K562 (cell line): ENCODE results near the gene C1orf105.

Source experiments
- ATF3 ChIP-seq, 2 experiments: fragments of 450-650 bp in 1 of 2; sonication (generic) in 1 of 2; formaldehyde crosslinking in 1 of 2; IDR thresholded peaks in 1 of 2; conservative IDR thresholded peaks in 1 of 2; 2 replicates each; pipeline versions ENCODE4 v1.6.1 to v1.8.1; 2016 to 2023; ENCODE audit warnings: mild to moderate bottlenecking in 2 of 2, moderate library complexity in 2 of 2, inconsistent platforms in 1 of 2, missing genetic modification reagents in 1 of 2
- ELF4 ChIP-seq: fragments of 450-650 bp; formaldehyde crosslinking; IDR thresholded peaks from 2 replicates; pipeline ENCODE4 v1.4.0; 2022; ENCODE audit warnings: missing genetic modification characterization
- FOXK2 ChIP-seq, 2 experiments: fragments of 450-650 bp; IDR thresholded peaks in 1 of 2; conservative IDR thresholded peaks in 1 of 2; 2 replicates each; pipeline ENCODE4 v1.6.1; 2016; ENCODE audit warnings: low read depth in 2 of 2, mild to moderate bottlenecking in 1 of 2
- HMBOX1 ChIP-seq: sonication (generic); IDR thresholded peaks from 2 replicates; pipeline ENCODE4 v1.6.1; 2016
- JUN ChIP-seq, 2 experiments: sonication (generic) in 1 of 2; formaldehyde crosslinking in 1 of 2; IDR thresholded peaks; 2 replicates each; pipeline versions ENCODE4 v1.6.1 to v1.8.0; 2012 to 2022; ENCODE audit warnings: borderline replicate concordance in 2 of 2, mild to moderate bottlenecking in 2 of 2, improper control_type of control experiment in 1 of 2, low read depth in 1 of 2, low read length in 1 of 2, missing genetic modification reagents in 1 of 2
- ZFX ChIP-seq: sonication (generic); formaldehyde crosslinking; IDR thresholded peaks from 2 replicates; pipeline ENCODE4 v1.8.0; 2022; ENCODE audit warnings: mild to moderate bottlenecking, missing genetic modification reagents, moderate library complexity

GRCh38 chr1:172497230-172497629 is 76.7 kb downstream of the C1orf105 start:
- no peak for TF ChIP-seq JUN (IDR thresholded peaks at IDR 0.05; ENCODE audit: borderline replicate concordance, low read depth, low read length)
- TF ChIP-seq JUN (CRISPR knock-in tag; IDR thresholded peaks at IDR 0.05; ENCODE audit: borderline replicate concordance), result no peak
- no peak for TF ChIP-seq ZFX (CRISPR knock-in tag)
- TF ChIP-seq HMBOX1, result no peak
- TF ChIP-seq ELF4, result no peak
- TF ChIP-seq FOXK2 (conservative IDR thresholded peaks at IDR 0.05 in 1 of 2, IDR thresholded peaks at IDR 0.05 in 1 of 2; ENCODE audit: low read depth in 2 of 2), result no peak
- no peak for TF ChIP-seq ATF3 (IDR thresholded peaks at IDR 0.05)
- TF ChIP-seq ATF3 (CRISPR knock-in tag; conservative IDR thresholded peaks at IDR 0.05), result no peak
